ENCODE measurements around the gene PIP5K1C. TPM values are rescaled to one million over a fixed set of nuclear protein-coding genes. Genes with fewer than 3 reads are reported as not detected.

PIP5K1C gene
- total RNA-seq, 2 donors from 2014 or later = 31.3 to 45.8 TPM

DNA sequence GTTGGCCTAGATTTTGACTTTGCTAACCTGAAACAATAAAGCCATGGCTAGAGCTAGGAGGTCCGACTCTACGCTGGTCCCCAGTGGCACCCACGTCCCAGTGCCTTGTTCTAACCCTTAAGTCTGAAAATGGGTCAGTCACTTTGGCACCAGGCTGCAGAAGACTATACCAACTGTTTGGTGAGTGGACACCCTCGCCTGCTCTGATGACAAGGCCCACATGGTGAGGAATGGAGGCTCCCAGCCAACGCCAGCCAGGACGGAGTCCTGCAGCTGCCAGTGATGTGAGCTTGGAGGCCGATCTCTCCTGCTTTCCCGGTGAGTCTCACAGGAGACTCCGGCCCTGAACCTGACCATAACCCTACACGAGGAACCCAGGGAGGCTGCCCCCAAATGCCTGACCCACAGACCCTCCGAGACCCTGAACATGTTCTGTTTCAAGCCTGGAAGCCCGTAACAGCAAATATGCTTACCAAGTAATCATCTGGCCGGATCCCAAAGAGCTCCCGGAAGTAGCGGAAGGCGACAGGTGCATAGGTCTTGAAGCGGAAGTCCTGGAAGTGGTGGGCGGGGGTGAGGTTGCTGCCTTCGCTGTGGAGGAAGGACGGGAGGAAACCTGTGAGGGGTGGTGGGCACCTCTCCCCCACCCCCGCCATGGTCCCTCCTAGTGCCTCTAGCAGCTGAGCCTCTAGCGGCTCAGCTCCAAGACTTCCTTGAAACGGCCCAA lies 39.6 kb downstream of the PIP5K1C start:
- no peak overlapping the region for H3K27ac ChIP-seq
- peaks cover 78% of the 10 kb centered on the region for H3K36me3 ChIP-seq
- TF ChIP-seq, protein P1, sequence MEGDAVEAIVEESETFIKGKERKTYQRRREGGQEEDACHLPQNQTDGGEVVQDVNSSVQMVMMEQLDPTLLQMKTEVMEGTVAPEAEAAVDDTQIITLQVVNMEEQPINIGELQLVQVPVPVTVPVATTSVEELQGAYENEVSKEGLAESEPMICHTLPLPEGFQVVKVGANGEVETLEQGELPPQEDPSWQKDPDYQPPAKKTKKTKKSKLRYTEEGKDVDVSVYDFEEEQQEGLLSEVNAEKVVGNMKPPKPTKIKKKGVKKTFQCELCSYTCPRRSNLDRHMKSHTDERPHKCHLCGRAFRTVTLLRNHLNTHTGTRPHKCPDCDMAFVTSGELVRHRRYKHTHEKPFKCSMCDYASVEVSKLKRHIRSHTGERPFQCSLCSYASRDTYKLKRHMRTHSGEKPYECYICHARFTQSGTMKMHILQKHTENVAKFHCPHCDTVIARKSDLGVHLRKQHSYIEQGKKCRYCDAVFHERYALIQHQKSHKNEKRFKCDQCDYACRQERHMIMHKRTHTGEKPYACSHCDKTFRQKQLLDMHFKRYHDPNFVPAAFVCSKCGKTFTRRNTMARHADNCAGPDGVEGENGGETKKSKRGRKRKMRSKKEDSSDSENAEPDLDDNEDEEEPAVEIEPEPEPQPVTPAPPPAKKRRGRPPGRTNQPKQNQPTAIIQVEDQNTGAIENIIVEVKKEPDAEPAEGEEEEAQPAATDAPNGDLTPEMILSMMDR (IDR thresholded peaks at IDR 0.05) = no peak
- no peak for DNase-seq (ENCODE audit: low spot score)
- no peaks in the 10 kb centered on the region for H3K27me3 ChIP-seq
- peaks cover 0 to 3% of the 10 kb centered on the region in 2 donors for H3K4me1 ChIP-seq
- no peak overlapping the region for H3K4me3 ChIP-seq
- no peaks in the 10 kb centered on the region for H3K9me3 ChIP-seq

DNA sequence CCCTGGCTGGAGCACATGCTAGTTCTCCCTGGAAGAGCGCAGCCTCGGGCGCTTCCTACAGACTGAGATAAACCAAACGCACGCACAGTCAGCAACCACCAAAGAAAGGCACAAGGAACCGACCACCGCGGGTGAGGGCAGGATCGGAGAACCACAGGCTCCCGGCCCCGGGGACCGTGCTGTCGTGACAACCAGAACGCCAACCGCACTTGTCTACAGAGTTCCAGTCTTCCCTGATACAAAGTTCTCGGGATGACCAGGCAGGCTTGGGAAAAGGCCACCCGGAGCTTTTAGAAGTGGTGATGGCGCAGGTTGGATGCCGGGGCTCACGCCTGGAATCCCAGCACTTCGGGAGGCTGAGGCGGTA lies 40.5 kb downstream of the PIP5K1C start:
- H3K9me3 ChIP-seq = no peaks in the 10 kb centered on the region
- no peak for DNase-seq (ENCODE audit: low spot score)
- TF ChIP-seq, protein P1 (IDR thresholded peaks at IDR 0.05) = no peak
- H3K36me3 ChIP-seq = peaks cover 76% of the 10 kb centered on the region
- no peak overlapping the region for H3K27ac ChIP-seq
- no peaks in the 10 kb centered on the region for H3K27me3 ChIP-seq
- no peaks in the 10 kb centered on the region for H3K4me1 ChIP-seq
- no peak overlapping the region for H3K4me3 ChIP-seq

DNA sequence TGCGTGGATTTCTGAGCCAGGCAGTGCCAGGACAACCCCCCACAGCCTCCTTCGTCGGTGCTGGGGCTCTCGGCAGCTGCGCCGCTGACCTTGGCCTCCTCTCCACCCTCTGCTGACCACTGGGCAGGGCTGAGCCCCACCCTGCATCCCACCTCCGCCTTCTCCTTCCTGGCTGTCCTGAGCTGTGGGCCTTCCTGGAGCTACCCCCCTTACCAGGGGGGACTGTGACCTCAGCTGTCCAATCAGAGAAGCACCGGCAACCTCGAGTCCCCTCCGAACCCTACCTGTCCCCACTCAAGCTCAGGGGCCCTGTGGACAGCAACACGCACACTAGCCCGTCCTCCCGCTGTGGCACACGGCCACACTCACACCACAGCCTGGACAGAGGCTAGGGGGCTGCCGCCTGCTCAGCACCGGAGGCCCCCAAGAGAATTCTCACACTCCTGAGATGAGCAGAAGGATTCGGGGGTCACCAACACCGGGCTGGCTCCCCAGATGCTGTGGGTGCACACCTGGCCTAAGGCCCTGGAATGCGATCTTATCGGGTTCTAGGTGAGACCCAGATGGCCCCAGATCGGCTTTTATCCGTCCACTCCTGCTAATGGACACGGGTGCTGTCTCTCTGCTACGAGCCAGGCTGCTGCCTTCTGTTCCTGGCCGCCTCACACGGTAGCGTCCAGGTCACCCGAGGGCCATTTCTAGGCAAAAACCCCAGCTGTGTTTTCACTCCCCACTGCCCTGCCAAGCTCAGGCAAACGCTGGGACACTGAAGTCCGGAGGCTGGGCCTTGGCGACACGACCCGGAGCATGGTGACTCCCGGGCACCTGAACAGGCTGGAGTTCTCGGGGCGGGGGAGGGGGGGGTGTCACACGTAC lies 41.2 kb downstream of the PIP5K1C start:
- H3K36me3 ChIP-seq = peaks cover 74% of the 10 kb centered on the region
- TF ChIP-seq, protein P1 (IDR thresholded peaks at IDR 0.05) = no peak
- no peaks in the 10 kb centered on the region for H3K27me3 ChIP-seq
- H3K9me3 ChIP-seq = no peaks in the 10 kb centered on the region
- no peak overlapping the region for H3K4me3 ChIP-seq
- no peaks in the 10 kb centered on the region for H3K4me1 ChIP-seq
- DNase-seq (ENCODE audit: low spot score) = no peak
- no peak overlapping the region for H3K27ac ChIP-seq

DNA sequence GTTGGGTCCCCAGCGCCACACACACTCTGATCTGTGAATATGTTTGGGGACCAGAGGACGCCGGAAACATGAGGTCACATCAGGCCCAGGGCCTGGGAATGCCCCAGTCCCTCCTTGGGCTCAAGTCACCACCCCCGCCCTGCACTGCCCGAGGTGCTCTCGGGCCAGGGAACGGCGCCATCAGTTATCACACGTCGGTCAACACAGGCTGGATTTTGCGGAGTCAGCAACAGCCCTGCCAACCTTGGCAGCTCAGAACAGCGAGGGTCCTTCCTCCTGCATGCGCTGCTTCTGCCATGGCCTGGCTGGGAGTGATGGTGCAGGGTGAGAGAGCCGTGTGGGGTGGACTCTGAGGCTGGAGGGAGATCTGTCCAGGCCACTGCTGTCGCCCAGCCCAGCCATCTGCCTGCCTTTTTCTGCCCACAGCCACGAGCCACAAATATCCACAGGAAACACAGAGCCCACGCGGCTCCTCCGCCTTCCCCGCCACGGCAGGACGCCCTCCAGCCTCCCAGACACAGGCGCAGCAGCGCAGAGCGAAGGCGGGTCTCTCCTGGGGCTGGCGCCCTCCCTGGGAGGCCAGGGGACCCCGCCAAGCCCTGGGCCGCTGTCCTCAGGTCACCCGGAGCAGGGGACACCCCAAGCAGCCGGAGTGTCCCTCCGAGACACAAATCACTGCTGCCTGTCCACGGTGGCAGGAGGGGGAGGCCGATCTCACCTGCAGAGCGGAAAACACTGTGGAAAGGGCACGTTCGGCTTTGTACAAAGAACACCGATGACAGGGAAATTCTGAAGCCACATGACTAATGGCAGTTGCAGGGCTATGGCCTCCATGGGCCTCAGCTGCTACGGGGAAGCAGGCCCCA lies 42.0 kb downstream of the PIP5K1C start:
- TF ChIP-seq, protein P1 (IDR thresholded peaks at IDR 0.05) = no peak
- DNase-seq (ENCODE audit: low spot score) = no peak
- H3K4me1 ChIP-seq = no peaks in the 10 kb centered on the region
- no peaks in the 10 kb centered on the region for H3K27me3 ChIP-seq
- no peak overlapping the region for H3K27ac ChIP-seq
- no peaks in the 10 kb centered on the region for H3K9me3 ChIP-seq
- no peak overlapping the region for H3K4me3 ChIP-seq
- peaks cover 74% of the 10 kb centered on the region for H3K36me3 ChIP-seq

DNA sequence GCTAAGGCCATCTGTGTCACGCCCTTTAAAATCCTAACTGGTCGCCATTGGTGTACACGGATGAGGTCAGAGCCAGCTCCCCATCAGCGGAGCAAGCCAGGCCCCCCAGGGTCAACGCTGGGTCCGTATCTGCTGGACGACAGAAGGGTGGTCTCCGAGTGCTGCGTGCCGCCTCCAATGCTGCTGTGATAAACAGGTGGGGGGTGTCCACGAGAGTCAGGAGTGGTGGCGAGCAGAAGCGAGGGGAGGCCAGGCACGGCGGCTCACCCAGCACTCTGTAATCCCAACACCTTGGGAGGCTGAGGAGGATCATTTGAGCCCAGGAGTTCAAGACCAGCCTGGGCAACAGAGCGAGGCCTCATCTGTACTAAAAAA lies 42.9 kb downstream of the PIP5K1C start:
- Histone ChIP-seq H3K36me3 (peaks cover 74% of the 10 kb centered on the region), H3K4me3 (no peak overlapping the region), H3K27me3 (no peaks in the 10 kb centered on the region), H3K9me3 (no peaks in the 10 kb centered on the region), H3K27ac (no peak overlapping the region), H3K4me1 (no peaks in the 10 kb centered on the region)
- TF ChIP-seq, protein P1 (IDR thresholded peaks at IDR 0.05) = no peak
- DNase-seq (ENCODE audit: low spot score) = no peak

Data from right atrium auricular region (tissue), 2 donors.